ENCODE measurements around the gene SYP.

The SYP gene

DNA sequence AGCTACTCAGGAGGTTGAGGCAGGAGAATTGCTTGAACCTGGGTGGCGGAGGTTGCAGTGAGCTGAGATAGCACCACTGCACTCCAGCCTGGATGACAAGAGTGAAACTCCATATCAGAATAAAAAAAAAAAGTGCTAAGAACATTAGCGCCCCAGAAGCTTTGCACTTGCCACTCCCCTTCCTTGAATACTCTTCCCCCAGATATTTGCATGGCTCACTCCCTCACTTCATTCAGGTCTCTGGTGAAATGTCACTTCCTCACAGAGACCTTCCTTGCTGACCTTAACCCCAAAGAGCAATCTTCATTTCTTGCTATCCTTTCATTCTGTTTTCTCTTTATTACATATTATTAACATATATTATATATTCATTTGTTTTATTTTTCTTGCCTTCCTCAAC lies 21.9 kb upstream of the SYP start:
- no peak for DNase-seq (ENCODE audit: low spot score)
- TF ChIP-seq, protein P1, sequence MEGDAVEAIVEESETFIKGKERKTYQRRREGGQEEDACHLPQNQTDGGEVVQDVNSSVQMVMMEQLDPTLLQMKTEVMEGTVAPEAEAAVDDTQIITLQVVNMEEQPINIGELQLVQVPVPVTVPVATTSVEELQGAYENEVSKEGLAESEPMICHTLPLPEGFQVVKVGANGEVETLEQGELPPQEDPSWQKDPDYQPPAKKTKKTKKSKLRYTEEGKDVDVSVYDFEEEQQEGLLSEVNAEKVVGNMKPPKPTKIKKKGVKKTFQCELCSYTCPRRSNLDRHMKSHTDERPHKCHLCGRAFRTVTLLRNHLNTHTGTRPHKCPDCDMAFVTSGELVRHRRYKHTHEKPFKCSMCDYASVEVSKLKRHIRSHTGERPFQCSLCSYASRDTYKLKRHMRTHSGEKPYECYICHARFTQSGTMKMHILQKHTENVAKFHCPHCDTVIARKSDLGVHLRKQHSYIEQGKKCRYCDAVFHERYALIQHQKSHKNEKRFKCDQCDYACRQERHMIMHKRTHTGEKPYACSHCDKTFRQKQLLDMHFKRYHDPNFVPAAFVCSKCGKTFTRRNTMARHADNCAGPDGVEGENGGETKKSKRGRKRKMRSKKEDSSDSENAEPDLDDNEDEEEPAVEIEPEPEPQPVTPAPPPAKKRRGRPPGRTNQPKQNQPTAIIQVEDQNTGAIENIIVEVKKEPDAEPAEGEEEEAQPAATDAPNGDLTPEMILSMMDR (IDR thresholded peaks at IDR 0.05): no peak
- Histone ChIP-seq H3K4me3 (no peak overlapping the region), H3K27ac (no peak overlapping the region)

DNA sequence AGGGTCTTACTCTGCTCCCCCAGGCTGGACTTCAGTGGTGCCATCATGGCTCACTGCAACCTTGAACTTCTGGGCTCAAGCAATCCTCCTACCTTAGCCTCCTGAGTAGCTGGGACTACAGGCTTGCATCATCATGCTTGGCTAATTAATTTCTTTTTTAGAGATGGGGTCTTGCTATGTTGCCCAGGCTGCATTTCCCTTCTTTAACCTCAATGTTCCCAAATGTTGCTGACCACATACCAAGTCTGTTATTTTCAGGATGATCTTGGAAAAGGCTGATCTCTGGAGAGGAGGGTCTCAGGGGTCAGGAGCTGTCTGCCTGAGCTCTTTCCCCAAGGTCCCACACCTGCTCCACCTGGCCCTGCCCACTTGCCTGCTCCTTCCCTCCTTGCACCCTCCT lies 20.1 kb upstream of the SYP start:
- Histone ChIP-seq H3K27ac (no peak overlapping the region), H3K4me3 (no peak overlapping the region)
- DNase-seq (ENCODE audit: low spot score): no peak
- TF ChIP-seq, protein P1 (IDR thresholded peaks at IDR 0.05): no peak

DNA sequence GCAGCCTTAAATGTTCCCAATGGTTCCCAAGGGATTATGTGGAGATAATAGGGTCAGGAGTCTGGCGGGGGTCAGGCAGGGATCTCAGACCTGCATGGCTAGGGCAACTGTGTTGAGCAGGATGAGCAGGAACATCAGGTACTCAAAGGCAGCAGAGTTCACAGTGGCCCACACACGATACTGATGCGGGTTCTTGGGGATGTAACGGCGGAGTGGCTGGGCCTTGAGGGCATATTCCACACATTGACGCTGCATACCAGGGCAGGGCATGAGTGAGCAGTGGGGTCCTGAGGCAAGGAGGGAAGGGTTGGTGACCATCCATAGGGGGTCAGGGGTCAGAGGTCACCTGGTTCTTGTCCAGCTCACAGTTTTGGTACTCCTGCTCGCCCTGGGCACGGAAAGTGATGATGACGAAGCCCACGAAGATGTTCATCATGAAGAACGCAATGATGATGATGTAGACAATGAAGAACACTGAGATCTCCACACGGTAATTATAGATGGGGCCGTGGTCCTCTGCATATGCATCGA lies 15.1 kb upstream of the SYP start:
- DNase-seq (ENCODE audit: low spot score): no peak
- no peak overlapping the region for H3K27ac ChIP-seq
- TF ChIP-seq, protein P1 (IDR thresholded peaks at IDR 0.05): no peak

DNA sequence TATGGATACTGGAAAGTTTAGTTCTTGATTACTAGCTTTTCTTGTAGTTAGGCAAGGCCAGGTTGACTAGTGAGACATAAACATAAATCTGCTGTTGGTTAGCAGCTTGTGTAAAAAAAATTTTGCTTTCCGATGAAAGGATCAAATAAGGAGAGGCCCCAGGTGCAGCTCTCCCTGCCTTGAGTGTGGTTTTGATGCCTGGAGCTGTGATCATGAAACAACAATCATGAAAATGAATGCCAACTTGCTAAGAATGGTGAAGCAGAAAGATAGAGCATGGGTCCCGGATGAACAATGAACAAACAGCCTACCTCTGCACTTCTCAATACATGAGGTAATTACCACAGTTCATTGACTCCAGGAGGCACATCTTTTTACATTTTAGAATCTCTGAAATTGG lies 14.4 kb upstream of the SYP start:
- H3K27ac ChIP-seq: no peak overlapping the region
- no peak overlapping the region for H3K4me3 ChIP-seq
- no peak for DNase-seq (ENCODE audit: low spot score)
- TF ChIP-seq, protein P1 (IDR thresholded peaks at IDR 0.05): no peak

More for the DNA sequence above, 15.1 kb upstream of the SYP start:
- H3K4me3 ChIP-seq: no peak overlapping the region

DNA sequence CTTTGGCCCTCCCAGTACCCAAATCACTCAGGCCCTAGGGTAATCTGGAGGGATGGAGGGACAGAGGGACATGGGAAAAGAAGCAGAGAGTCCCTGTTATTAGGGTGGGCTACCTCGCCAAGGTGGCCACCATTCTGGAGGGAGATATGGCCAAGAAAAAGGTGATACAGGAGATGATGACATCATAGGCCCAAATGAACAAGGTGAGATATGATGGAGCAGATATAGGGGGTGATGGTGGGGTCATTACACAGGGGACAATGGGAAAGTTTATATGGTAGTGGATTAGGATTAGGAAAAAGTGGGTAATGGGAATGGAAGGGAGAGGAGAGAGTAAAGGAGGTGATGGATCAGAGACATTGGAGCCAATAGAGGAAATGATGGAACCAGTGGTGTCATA lies 12.9 kb upstream of the SYP start:
- Histone ChIP-seq H3K4me3 (no peak overlapping the region), H3K27ac (no peak overlapping the region)
- TF ChIP-seq, protein P1 (IDR thresholded peaks at IDR 0.05): no peak
- no peak for DNase-seq (ENCODE audit: low spot score)

DNA sequence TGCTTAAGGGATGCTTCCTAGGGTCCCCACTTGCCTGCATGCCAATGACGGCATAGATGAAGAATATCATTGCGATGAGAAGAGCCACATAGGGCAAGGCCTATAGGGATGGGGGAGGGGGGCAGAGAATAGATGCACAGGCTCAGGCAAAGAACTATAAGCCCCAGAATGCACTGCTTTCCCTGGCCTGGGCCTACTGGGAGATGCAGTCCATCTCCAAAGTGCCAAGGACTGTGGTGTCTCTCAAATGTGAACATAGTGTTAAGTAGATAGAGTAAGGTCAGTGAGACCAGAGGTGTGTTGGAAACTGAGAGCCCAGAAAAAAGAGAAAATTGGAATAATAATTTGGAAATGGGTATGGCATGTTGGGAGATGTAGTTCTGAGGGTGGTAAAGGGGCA lies 12.2 kb upstream of the SYP start:
- DNase-seq (ENCODE audit: low spot score): no peak
- Histone ChIP-seq H3K27ac (no peak overlapping the region), H3K4me3 (no peak overlapping the region)
- TF ChIP-seq, protein P1 (IDR thresholded peaks at IDR 0.05): no peak

DNA sequence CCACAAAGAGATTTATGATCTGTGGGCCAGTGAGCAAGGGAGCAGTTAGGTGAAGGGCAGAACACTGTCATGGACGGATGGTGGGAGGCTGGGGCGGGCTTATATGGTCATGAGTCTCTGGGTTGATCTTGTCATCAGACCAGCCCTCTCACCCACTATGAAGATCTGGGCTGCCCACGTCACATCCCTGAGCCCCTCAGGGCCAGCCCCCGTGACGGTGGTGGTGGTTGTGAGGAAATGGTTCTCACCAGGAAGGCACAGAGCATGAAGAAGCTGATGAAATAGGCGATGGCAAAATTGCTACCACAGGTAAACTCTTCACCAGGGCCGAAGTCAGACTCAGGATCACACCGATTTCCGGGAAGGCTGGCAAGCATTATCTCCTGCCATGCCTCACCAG lies 11.1 kb upstream of the SYP start:
- H3K27ac ChIP-seq: no peak overlapping the region
- no peak for DNase-seq (ENCODE audit: low spot score)
- H3K4me3 ChIP-seq: no peak overlapping the region
- TF ChIP-seq, protein P1 (IDR thresholded peaks at IDR 0.05): no peak
